ENCODE data around the gene AP2M1. TPM values are rescaled to one million over a fixed set of nuclear protein-coding genes. Genes with fewer than 3 reads are reported as not detected.
A peak's percentile ranks its signal among the peaks of the same experiment; 100 is the strongest.

The AP2M1 gene
- total and polyA plus RNA-seq, 2 of the 13 experiments (the other 11 are each of a cell fraction or from before 2014, with no cell fraction given): 126 to 146 TPM

DNA sequence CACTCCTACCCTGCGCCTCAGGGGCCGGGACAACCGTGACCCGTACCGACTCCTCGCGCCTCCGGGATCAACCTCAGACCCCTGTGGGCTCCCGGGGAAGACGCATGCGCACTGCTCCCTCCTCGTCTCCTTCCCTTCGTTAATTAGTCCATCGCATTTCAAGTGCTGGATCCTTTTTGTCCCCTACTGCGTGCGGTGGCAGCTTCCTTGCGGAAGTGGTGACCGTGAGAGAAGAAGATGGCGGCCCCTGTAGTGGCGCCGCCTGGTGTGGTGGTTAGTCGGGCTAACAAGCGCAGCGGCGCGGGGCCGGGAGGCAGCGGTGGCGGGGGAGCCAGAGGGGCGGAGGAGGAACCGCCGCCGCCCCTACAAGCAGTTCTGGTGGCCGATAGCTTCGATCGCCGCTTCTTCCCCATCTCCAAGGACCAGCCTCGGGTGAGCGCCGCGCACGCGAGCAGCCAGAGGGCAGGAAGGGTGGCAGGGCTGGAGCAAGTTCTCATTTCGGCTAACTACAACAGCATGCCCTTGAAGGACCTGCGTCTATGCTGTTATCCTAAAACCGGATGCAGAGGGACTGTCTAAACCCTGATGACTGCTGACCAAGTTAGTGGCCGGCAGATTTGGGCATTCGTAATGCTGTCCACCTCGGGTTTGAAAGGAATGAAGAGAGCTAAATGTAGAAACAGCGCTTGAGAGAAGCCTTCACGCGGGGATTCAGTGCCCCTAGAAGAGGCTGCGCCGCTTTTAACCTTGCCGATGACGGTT, 39.3 kb upstream of the AP2M1 start, which contains the start of gene EIF2B5 (continued):
- TF ChIP-seq, protein P1, sequence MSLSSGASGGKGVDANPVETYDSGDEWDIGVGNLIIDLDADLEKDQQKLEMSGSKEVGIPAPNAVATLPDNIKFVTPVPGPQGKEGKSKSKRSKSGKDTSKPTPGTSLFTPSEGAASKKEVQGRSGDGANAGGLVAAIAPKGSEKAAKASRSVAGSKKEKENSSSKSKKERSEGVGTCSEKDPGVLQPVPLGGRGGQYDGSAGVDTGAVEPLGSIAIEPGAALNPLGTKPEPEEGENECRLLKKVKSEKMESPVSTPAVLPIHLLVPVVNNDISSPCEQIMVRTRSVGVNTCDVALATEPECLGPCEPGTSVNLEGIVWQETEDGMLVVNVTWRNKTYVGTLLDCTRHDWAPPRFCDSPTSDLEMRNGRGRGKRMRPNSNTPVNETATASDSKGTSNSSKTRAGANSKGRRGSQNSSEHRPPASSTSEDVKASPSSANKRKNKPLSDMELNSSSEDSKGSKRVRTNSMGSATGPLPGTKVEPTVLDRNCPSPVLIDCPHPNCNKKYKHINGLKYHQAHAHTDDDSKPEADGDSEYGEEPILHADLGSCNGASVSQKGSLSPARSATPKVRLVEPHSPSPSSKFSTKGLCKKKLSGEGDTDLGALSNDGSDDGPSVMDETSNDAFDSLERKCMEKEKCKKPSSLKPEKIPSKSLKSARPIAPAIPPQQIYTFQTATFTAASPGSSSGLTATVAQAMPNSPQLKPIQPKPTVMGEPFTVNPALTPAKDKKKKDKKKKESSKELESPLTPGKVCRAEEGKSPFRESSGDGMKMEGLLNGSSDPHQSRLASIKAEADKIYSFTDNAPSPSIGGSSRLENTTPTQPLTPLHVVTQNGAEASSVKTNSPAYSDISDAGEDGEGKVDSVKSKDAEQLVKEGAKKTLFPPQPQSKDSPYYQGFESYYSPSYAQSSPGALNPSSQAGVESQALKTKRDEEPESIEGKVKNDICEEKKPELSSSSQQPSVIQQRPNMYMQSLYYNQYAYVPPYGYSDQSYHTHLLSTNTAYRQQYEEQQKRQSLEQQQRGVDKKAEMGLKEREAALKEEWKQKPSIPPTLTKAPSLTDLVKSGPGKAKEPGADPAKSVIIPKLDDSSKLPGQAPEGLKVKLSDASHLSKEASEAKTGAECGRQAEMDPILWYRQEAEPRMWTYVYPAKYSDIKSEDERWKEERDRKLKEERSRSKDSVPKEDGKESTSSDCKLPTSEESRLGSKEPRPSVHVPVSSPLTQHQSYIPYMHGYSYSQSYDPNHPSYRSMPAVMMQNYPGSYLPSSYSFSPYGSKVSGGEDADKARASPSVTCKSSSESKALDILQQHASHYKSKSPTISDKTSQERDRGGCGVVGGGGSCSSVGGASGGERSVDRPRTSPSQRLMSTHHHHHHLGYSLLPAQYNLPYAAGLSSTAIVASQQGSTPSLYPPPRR (CRISPR knock-in tag; IDR thresholded peaks at IDR 0.05; ENCODE audit: borderline replicate concordance): no peak
- TF ChIP-seq, protein P2, sequence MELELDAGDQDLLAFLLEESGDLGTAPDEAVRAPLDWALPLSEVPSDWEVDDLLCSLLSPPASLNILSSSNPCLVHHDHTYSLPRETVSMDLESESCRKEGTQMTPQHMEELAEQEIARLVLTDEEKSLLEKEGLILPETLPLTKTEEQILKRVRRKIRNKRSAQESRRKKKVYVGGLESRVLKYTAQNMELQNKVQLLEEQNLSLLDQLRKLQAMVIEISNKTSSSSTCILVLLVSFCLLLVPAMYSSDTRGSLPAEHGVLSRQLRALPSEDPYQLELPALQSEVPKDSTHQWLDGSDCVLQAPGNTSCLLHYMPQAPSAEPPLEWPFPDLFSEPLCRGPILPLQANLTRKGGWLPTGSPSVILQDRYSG (CRISPR knock-in tag; IDR thresholded peaks at IDR 0.05): no peak
- TF ChIP-seq ZNF446 (CRISPR knock-in tag; IDR thresholded peaks at IDR 0.05) (0 out of 2 replicates have a peak, but pooled peaks have one; percentile 65), MAFK (conservative IDR thresholded peaks at IDR 0.05 in 1 of 2, IDR thresholded peaks at IDR 0.05 in 1 of 2; ENCODE audit: low read length in 2 of 2) (no peak), GATAD2A (CRISPR knock-in tag; IDR thresholded peaks at IDR 0.05) (peak; percentile 73), ZNF253 (CRISPR knock-in tag; IDR thresholded peaks at IDR 0.05; ENCODE audit: borderline replicate concordance) (peak; percentile 10; the same call in 1 of the 2 replicates), FOXJ3 (CRISPR knock-in tag; IDR thresholded peaks at IDR 0.05; ENCODE audit: borderline replicate concordance) (no peak), ZNF562 (CRISPR knock-in tag; IDR thresholded peaks at IDR 0.05; ENCODE audit: borderline replicate concordance) (no peak), ZFAT (CRISPR knock-in tag; conservative IDR thresholded peaks at IDR 0.05) (no peak), HNF4A (CRISPR knock-in tag; IDR thresholded peaks at IDR 0.05) (0 out of 2 replicates have a peak, but pooled peaks have one; percentile 11), GATAD1 (CRISPR knock-in tag; IDR thresholded peaks at IDR 0.05) (peak; percentile 97), ZZZ3 (CRISPR knock-in tag; IDR thresholded peaks at IDR 0.05; ENCODE audit: borderline replicate concordance) (peak; percentile 68; the same call in 1 of the 2 replicates), CCAR2 (optimal IDR thresholded peaks at IDR 0.05; ENCODE audit: low read depth, low read length) (peak; percentile 38), BORCS8-MEF2B (CRISPR knock-in tag; IDR thresholded peaks at IDR 0.05) (peak; percentile 59; the same call in 1 of the 2 replicates)
- TF ChIP-seq, protein P3, sequence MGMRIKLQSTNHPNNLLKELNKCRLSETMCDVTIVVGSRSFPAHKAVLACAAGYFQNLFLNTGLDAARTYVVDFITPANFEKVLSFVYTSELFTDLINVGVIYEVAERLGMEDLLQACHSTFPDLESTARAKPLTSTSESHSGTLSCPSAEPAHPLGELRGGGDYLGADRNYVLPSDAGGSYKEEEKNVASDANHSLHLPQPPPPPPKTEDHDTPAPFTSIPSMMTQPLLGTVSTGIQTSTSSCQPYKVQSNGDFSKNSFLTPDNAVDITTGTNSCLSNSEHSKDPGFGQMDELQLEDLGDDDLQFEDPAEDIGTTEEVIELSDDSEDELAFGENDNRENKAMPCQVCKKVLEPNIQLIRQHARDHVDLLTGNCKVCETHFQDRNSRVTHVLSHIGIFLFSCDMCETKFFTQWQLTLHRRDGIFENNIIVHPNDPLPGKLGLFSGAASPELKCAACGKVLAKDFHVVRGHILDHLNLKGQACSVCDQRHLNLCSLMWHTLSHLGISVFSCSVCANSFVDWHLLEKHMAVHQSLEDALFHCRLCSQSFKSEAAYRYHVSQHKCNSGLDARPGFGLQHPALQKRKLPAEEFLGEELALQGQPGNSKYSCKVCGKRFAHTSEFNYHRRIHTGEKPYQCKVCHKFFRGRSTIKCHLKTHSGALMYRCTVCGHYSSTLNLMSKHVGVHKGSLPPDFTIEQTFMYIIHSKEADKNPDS (CRISPR knock-in tag; IDR thresholded peaks at IDR 0.05): no peak
- TF ChIP-seq, protein P4, sequence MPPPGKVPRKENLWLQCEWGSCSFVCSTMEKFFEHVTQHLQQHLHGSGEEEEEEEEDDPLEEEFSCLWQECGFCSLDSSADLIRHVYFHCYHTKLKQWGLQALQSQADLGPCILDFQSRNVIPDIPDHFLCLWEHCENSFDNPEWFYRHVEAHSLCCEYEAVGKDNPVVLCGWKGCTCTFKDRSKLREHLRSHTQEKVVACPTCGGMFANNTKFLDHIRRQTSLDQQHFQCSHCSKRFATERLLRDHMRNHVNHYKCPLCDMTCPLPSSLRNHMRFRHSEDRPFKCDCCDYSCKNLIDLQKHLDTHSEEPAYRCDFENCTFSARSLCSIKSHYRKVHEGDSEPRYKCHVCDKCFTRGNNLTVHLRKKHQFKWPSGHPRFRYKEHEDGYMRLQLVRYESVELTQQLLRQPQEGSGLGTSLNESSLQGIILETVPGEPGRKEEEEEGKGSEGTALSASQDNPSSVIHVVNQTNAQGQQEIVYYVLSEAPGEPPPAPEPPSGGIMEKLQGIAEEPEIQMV (CRISPR knock-in tag; IDR thresholded peaks at IDR 0.05; ENCODE audit: low read depth): no peak
- TF ChIP-seq, protein P5, sequence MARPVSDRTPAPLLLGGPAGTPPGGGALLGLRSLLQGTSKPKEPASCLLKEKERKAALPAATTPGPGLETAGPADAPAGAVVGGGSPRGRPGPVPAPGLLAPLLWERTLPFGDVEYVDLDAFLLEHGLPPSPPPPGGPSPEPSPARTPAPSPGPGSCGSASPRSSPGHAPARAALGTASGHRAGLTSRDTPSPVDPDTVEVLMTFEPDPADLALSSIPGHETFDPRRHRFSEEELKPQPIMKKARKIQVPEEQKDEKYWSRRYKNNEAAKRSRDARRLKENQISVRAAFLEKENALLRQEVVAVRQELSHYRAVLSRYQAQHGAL (CRISPR knock-in tag; IDR thresholded peaks at IDR 0.05; ENCODE audit: not compliant biosample characterization): no peak
- TF ChIP-seq, protein P6, sequence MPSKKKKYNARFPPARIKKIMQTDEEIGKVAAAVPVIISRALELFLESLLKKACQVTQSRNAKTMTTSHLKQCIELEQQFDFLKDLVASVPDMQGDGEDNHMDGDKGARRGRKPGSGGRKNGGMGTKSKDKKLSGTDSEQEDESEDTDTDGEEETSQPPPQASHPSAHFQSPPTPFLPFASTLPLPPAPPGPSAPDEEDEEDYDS (CRISPR knock-in tag; IDR thresholded peaks at IDR 0.05): peak; percentile 83
